T47D (cell line): Measurements from ENCODE around the gene RIPOR3.
A peak's percentile ranks its signal among the peaks of the same experiment; 100 is the strongest.

Experiments
- DNase-seq, 2 experiments: peaks; one replicate each; pipeline versions ENCODE4 v3.0.0 to v3.0.0-alpha.2; 2011 to 2012; ENCODE audit warnings: low read depth in 1 of 2, low spot score in 1 of 2
- JUND ChIP-seq: IDR thresholded peaks from 2 replicates; pipeline ENCODE4 v1.6.1; 2012; ENCODE audit warnings: low read depth
- in situ Hi-C: cut with HindIII; loops from 2 replicates; pipeline ENCODE4 v1.10.0; 2016; ENCODE audit warnings: low sequenced_read_pairs, low pct_unique_long_range_greater_than_20kb

RIPOR3 gene

DNA sequence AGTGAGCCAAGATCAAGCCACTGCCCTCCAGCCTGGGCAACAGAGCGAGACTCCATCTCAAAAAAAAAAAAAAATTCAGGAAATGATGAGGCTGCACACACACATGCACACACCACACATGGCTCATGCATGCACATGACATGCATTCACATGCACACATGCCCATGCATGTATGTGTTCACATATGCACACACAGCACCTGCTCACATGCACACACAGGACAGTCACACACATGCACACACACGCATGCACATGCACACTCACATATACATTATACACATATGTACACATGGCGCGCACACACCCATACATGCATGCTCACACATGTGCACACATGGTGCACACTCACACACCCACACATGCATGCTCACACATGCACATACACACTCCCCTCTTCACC is 22.5 kb downstream of the RIPOR3 start:
- no peak for TF ChIP-seq JUND
- in situ Hi-C loops, result no loop called here
- DNase-seq, result no peak

- in situ Hi-C loops, result no loop called here
- no peak for TF ChIP-seq JUND
- DNase-seq, result no peak
These were observed 23.0 kb downstream of the RIPOR3 start for GRCh38 chr20:50668326-50668725.

DNA sequence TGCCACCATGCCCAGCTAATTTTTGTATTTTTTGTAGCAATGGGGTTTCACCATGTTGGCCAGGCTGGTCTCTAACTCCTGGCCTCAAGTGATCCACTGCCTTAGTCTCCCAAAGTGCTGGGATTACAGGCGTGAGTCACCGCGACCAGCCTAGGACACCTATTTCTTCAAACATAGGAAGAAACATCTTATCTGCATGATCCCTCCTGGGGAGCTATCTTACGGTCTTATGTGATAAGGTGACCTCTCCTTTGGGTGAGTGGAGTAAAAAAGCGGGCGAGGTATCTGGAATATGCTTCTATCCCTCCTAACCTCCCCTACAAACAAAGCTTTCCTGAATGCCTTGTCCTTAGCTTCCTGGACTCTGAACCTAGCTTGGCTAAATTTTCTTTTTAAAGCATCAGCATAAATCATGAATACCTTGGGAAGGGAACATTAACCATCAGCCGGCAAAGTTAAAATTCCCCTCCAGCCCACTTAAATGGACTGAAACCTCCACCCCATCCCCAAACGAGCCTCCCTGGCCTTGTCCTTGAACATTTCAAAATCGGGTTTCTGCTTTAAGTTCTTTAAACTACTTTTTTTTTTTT is 24.5 kb downstream of the RIPOR3 start:
- no peak for DNase-seq
- TF ChIP-seq JUND, result no peak
- in situ Hi-C loops, result no loop called here

DNA sequence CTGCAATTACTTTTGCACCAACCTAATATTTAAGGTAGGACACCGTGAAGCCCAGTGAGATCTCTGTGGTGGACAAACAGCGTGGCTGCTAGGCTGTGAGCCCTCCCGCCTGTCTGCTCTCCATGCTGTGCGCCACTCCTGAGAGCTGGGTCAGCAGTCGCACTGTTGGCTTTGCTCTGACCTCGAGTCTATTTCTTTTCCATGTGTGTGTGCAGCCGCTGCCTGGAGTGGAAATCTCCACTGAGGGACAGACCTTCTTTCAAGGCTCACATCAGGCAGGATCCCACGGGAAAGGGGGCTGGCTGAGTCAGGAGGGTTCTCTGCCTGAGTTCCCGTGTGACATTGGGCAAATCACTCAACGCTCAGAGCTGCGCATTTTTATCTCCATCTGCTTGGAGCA is 27.1 kb downstream of the RIPOR3 start:
- no peak for DNase-seq
- TF ChIP-seq JUND, result no peak
- in situ Hi-C loops, result no loop called here

GRCh38 chr20:50663095-50663821 is 28.1 kb downstream of the RIPOR3 start:
- in situ Hi-C loops, result no loop called here
- DNase-seq, result peak; percentile 24 to 84
- no peak for TF ChIP-seq JUND

- in situ Hi-C loops, result no loop called here
- peak in 1 of 2 experiments; percentile 51 for DNase-seq
- no peak for TF ChIP-seq JUND
These were observed 31.2 kb downstream of the RIPOR3 start for GRCh38 chr20:50659975-50660670.

- no peak for TF ChIP-seq JUND
- peak in 1 of 2 experiments; percentile 84 for DNase-seq
- in situ Hi-C loops, result no loop called here
These were observed 32.5 kb downstream of the RIPOR3 start for GRCh38 chr20:50658804-50659380.

DNA sequence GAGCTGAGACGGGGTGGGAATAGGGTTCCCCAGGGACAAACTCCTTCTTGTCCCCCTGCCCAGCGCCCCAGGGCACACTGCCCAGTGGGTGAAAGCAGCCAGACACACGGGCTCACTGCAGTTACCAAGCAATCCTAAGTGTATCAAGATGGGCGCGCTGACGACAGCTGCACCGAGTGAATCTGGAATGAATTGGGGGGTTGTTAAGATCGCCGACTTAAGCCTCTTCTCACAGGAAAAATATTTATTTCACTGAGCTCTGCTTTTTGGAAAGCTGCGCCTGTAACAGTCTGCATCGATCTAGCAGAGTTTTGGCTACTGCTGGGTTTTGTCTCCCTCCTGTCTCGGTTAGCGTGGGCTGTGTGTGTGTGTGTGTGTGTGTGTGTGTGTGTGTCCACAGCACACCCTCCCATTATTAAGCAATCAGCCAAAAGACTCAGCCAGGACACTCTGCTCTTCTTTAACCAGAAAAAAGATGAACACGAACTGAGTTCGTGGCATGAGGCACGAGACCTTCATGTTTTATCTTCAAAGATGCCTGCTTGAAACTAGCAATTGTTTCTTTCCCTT is 35.9 kb downstream of the RIPOR3 start:
- in situ Hi-C loops, result no loop called here
- no peak for TF ChIP-seq JUND
- no peak for DNase-seq

DNA sequence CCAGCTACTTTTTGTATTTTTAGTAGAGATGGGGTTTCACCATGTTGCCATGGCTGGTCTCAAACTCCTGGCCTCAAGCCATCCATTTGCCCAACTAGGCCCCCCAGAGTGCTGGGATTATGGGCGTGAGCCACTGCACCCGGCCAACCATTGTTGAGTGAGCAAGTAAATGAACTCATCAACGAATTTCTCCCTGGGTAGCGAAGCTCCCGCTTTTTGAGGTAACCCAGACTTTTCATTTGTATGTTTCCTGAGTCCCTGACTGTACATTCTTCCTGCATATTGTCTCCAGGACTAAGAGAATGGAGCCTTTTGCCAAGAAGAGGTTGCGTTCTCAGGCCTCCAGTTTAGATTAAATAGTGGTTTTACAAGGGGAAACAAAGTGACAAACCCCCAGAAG is 36.4 kb downstream of the RIPOR3 start:
- DNase-seq, result no peak
- in situ Hi-C loops, result no loop called here
- no peak for TF ChIP-seq JUND

- TF ChIP-seq JUND, result no peak
- in situ Hi-C loops, result no loop called here
- peak in 1 of 2 experiments; percentile 47 for DNase-seq
These were observed 38.5 kb downstream of the RIPOR3 start for GRCh38 chr20:50652702-50653294.

DNA sequence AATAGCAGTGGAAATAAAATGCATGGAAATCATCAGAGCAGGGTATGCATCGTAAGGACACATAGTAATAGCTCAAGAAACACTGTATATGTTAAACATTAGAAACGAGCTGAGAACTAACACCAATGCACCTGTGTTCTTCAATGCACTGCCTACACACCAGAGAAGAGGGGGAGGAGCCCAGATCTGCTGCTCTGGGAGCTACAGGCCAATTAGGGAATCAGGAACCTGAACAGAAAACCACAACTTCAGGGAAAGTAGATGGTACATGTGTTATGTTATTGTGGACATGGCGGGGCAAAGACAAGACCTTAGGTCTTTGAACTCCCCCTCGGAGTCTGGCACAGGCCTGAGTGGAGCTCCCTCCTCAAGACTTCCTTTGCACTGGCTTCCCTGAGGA is 39.7 kb downstream of the RIPOR3 start:
- in situ Hi-C loops, result no loop called here
- TF ChIP-seq JUND, result no peak

DNA sequence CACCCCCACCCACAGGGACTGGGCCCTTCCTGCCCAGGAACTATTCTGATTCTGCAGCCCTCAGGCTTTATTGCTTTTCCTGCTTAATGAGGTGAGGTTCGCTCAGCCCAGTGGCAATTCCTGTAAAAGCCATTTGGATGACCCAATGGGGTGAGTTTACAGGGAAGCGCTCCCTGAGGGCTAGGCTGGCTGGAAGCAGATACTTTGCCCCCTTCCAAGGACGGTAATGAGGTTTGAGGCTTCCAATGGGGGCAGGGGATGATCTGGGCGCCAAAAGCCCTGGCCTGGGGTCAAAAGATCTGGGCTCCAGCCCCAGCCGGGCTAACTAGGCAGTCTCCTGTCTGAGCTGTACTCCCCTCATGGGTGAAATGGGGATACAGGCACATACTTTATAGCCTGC is 41.8 kb downstream of the RIPOR3 start:
- no peak for TF ChIP-seq JUND
- DNase-seq, result no peak
- in situ Hi-C loops, result no loop called here

More for the DNA sequence above, 39.7 kb downstream of the RIPOR3 start:
- no peak for DNase-seq
